Ishikawa (cell line): ENCODE data around the gene DRC7.

Experiments
- EGR1 ChIP-seq: IDR thresholded peaks from 2 replicates; pipeline ENCODE4 v1.6.1; 2012
- EP300 ChIP-seq: IDR thresholded peaks from 2 replicates; pipeline ENCODE4 v1.6.1; 2012; ENCODE audit warnings: borderline replicate concordance
- RAD21 ChIP-seq: IDR thresholded peaks from 2 replicates; pipeline ENCODE4 v1.6.1; 2012; ENCODE audit warnings: low read depth
- TAF1 ChIP-seq: IDR thresholded peaks from 2 replicates; pipeline ENCODE4 v1.6.1; 2012; ENCODE audit warnings: low read depth, mild to moderate bottlenecking
- TEAD4 ChIP-seq: IDR thresholded peaks from 2 replicates; pipeline ENCODE4 v1.6.1; 2012
- USF1 ChIP-seq: IDR thresholded peaks from 2 replicates; pipeline ENCODE4 v1.6.1; 2012
- YY1 ChIP-seq: IDR thresholded peaks from 2 replicates; pipeline ENCODE4 v1.6.1; 2012; ENCODE audit warnings: low read depth
- ZBTB7A ChIP-seq: IDR thresholded peaks from 2 replicates; pipeline ENCODE4 v1.6.1; 2012; ENCODE audit warnings: low read depth
- TF ChIP-seq, protein P1 (sequence below): IDR thresholded peaks from 2 replicates; pipeline ENCODE4 v1.6.1; 2012; ENCODE audit warnings: low read depth, mild to moderate bottlenecking
- TF ChIP-seq, protein P2 (sequence below): IDR thresholded peaks from 2 replicates; pipeline ENCODE4 v1.6.1; 2012

DNA sequence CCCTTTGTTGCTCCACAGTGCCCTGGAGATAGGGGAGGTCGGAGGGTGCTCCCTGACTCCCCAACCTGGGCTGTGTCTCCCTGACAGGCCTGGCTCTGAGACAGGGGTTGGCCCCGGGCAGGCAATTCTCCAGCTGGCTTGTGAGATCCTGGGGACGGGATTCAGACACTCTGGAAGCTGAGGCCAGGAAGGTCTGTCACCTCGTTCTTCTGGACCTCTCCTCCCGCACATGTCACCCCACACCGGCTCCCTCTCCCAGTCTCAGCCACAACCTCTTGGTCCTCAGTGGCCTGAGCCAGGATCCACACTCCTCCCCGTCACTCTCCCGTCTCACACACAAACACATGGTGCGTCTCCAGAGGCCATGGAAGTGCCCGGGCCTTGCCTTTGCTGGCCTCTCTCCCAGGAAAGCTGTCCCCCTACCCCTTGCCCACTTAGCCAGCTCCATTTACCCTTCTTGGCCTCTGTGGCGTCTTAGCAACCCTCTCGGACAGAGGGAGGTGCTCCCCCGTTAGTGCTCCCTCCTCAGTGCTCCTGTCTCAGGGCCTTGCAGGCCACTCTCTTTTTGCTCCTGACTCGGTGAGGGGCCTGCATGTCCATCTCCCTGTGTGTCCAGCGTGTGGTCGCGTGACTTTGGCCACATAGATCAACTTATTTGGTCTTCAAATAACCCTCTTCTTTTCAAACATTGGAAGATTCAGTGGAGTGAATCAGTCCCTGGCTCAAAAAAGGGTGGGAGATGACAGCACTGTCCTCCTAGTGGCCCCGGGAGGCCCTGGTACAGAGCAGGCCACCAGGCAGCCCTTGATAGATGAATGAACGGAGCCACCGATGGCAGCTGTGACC, 25.8 kb upstream of the DRC7 start:
- TF ChIP-seq, protein P1, sequence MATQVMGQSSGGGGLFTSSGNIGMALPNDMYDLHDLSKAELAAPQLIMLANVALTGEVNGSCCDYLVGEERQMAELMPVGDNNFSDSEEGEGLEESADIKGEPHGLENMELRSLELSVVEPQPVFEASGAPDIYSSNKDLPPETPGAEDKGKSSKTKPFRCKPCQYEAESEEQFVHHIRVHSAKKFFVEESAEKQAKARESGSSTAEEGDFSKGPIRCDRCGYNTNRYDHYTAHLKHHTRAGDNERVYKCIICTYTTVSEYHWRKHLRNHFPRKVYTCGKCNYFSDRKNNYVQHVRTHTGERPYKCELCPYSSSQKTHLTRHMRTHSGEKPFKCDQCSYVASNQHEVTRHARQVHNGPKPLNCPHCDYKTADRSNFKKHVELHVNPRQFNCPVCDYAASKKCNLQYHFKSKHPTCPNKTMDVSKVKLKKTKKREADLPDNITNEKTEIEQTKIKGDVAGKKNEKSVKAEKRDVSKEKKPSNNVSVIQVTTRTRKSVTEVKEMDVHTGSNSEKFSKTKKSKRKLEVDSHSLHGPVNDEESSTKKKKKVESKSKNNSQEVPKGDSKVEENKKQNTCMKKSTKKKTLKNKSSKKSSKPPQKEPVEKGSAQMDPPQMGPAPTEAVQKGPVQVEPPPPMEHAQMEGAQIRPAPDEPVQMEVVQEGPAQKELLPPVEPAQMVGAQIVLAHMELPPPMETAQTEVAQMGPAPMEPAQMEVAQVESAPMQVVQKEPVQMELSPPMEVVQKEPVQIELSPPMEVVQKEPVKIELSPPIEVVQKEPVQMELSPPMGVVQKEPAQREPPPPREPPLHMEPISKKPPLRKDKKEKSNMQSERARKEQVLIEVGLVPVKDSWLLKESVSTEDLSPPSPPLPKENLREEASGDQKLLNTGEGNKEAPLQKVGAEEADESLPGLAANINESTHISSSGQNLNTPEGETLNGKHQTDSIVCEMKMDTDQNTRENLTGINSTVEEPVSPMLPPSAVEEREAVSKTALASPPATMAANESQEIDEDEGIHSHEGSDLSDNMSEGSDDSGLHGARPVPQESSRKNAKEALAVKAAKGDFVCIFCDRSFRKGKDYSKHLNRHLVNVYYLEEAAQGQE: no peak
- TF ChIP-seq RAD21 (no peak), ZBTB7A (no peak), EP300 (no peak), TEAD4 (no peak), TAF1 (no peak), USF1 (no peak), EGR1 (no peak), YY1 (no peak)
- TF ChIP-seq, protein P2, sequence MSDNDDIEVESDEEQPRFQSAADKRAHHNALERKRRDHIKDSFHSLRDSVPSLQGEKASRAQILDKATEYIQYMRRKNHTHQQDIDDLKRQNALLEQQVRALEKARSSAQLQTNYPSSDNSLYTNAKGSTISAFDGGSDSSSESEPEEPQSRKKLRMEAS: no peak
